Measurements from ENCODE around the gene SOWAHC.
"Not testable (repeated sequence)": the region's sequence is repeated elsewhere in the genome, so short reads cannot be mapped to it uniquely, and the experiment has no call there.

SOWAHC gene

DNA sequence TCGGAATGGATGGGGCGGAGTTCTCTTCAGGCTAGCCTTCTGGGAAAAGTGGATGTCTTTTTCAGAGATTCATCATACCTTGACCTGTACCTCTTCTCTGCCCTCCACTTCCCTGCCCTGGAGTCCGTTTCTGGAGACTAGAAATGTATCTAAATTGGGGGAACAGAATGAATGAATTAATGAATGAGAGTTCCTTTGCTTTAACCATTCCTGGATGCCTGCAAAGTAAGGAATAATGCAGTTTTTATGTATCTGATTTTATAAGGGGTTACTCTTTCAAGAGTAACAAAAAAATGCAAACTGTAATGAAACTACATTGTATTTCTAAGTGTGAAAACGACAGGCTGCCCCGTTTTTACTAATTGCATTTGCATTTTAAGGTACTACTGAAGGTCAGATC lies 2.0 kb downstream of the SOWAHC start:
- no peak for DNase-seq

DNA sequence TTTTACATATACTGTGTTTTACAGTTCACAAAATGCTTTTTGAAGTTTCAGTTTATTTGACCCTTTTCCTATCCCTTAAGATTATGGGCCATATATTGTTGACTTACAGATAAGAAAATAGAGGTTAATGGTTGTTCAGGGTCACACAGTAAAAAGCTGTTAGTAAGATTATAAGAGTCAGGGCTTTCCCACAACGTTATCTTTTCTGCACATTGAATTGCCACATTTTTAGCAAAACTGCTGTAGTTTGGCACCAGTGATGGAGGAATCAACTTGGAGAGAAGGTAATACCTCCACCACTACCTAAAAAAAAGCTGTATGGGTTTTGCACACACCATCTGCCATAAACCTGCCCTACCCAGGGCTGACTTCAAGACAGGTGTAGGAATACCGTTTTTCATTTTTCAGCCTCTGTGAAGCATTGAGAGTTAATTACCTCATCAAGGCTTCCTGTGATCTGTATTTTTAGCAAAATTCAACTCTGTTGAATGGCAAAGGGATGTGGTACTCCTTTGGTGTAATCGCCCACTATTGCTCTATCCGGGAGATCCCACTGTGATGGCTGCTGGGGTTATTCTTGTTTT lies 5.0 kb downstream of the SOWAHC start:
- DNase-seq: no peak

DNA sequence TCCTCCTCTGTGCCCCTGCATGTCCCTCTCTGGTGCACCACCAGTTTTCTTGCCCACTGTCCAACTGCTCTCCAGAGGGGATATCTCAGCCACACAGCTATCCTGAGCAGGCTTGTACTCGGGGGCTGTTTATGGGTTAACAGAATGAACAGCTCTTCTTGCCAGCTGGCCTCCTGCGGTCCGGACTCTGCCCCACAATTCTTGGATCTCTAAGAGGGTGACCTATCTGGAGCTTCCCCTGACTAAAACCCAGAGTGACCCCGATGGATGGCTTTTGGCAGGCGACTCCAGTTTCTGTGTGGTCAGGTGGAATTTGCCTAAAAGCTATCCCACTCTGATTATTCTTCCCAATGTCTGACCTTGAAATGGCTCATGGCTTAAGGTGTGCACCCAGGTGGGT lies 9.1 kb downstream of the SOWAHC start:
- DNase-seq: no peak

DNA sequence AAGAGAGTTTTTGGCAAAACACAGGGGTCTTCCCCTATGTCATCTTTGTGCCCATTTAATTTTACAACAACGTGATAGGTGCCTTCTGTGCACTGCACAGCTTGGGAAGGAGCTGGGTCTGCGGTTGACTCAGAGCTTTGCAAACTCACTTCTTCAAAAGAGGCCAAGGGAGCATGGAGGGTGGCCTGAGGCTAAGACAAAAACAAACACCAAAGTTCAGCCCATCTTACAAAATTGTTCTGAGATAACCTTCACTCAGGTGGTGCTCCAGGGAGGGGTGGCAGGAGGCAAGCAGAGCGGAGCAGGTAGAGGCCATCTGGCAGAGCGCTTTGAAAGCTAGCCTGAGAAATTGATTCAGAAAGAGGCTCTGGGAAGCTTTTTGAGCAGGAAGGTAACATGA lies 9.8 kb downstream of the SOWAHC start:
- DNase-seq: no peak

DNA sequence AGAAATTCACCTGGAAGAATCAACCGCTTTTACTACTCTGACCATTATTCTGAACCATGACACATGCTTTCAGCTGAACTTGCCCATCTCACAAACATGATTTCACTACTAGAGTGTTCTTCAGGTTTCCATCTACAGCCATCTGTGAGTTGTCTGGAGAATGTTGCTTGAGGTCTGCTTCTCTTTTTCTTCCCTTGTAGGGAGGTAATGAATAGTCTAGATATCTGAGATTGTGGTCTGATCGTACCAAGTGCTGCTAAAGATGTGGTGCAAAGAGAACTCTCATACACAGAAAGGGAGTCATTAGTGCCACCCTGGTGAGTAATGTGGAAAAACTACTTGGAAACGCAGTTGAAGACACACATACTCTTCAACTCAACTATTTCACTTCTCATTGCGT lies 10.2 kb downstream of the SOWAHC start:
- DNase-seq: no peak

- not testable (repeated sequence) for DNase-seq
Measured at GRCh38 chr2:109628321-109628720, 14.2 kb downstream of the SOWAHC start.

DNA sequence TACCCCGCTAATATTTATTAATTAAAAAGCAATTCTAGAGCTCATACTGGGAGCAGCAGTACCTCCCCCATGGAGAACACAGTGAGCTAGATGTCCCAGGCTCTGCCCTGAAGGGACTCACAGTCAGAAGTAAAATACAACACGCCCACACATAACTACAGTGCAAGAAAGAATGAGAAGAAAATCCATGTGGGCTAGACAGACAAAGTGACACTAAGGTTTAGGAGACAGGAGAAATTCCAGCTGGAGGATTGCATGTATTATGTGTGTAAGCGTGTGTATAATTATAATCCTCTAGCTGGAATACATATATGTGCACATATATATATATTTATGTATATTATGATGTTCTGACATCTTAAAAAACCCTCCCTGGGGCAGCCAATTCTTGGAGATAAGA lies 15.7 kb downstream of the SOWAHC start:
- DNase-seq: no peak

- DNase-seq: no peak
Measured at GRCh38 chr2:109630441-109631430, 16.6 kb downstream of the SOWAHC start.

DNA sequence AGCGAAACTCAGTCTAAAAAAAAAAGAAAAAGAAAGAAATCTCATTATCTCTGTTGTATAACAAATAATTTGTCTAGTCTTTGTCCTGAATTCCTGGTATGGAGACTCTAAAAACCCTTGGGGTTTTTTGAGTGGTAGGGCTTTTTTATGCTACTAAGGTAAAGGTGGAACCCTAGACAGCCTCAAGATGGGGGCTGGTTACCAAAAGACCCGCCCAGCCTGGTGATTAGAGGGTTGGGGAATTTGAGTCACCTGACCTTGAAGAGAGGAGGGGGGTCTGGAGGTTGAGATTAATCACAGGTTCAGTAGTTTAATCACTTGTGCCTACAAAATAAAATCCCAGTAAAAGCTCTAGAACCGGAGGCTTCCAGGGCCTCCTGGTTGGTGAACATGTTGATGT lies 17.6 kb downstream of the SOWAHC start:
- no peak for DNase-seq

DNA sequence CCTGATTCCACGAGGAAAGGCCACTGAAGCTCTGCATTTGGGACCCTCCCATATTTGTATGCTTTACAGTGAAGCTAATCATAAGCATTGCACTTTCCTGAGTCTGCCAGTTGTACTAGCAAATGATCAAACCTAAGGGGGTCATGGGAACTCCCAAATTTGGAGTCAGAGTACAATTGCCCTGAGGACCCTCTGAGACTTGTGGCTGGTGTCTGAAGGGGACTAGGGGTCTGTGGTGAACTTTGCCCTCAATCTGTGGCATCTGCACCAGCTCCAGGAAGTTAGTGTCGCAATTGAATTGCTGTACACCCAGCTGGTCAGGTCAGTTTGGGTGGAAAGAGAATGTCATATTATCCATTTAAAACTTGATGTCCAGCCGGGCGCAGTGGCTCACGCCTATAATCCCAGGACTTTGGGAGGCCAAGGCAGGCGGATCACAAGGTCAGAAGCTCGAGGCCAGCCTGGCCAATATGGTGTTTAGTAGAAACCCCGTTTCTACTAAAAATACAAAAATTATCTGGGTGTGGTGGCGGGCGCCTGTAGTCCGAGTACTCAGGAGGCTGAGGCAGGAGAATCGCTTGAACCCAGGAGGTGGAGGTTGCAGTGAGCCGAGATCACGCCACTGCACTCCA lies 18.1 kb downstream of the SOWAHC start:
- DNase-seq: no peak

- DNase-seq: no peak
Measured at GRCh38 chr2:109633284-109633961, 19.3 kb downstream of the SOWAHC start.

GRCh38 chr2:109635426-109636304 lies 21.5 kb downstream of the SOWAHC start:
- DNase-seq: no peak

DNA sequence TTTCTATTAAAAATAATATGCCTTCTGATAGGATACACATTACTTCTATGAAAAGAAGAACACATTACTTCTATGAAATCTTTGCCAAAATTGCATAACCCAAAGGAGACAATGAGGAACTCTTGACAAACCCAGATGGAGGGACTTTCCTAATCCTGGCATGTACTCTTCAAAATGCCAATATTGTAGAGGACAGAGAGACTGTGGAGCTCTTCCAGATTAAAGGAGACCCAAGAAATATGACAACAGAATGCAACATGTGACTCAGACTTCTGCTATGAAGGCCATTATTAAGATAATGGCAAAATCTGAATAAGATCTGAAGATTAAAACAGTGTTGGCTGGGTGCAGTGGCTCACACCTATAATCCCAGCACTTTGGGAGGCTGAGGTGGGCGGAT lies 22.2 kb downstream of the SOWAHC start:
- no peak for DNase-seq

- no peak for DNase-seq
Measured at GRCh38 chr2:109637749-109638570, 23.8 kb downstream of the SOWAHC start.

GRCh38 chr2:109638795-109639194 lies 24.6 kb downstream of the SOWAHC start:
- DNase-seq: no peak

DNA sequence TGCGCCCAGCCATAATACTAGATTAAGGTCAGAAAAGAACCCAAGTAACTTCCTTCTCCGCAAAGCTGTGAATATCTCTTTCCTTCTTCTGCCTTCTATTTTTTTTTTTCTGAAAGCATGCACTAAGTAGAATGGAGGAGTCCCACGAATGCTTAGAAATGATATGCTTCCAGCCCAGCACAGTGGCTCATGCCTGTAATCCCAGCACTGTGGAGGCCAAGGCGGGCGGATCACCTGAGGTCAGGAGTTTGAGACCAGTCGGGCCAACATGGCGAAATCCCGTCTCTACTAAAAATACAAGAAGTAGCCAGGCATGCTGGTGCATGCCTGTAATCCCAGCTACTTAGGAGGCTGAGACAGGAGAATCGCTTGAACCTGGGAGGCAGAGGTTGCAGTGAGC lies 25.8 kb downstream of the SOWAHC start:
- DNase-seq: not testable (repeated sequence)

- DNase-seq: no peak
Measured at GRCh38 chr2:109644571-109645275, 30.6 kb downstream of the SOWAHC start.

- DNase-seq: no peak
Measured at GRCh38 chr2:109645412-109646184, 31.4 kb downstream of the SOWAHC start.

GRCh38 chr2:109646961-109647360 lies 32.8 kb downstream of the SOWAHC start:
- no peak for DNase-seq

DNA sequence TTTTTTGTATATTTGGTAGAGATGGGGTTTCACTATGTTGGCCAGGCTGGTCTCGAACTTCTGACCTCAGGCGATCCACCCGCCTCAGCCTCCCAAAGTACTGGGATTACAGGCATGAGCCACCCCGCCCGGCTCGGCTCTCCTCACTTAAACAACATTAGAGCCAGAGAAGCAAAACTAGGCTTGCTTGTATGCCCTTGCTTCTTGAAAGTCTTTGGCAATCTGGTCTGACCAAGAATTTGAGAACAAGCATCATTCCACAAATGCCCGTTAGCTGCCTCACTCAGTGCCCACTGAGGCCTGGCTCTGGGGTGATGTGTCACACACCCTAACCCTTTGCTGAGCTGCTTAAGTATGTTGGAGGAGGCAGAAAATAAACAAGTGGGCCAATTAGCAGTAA lies 33.5 kb downstream of the SOWAHC start:
- no peak for DNase-seq
